GM18499 (cell line): Measurements from ENCODE around the gene DLG1.

Source experiments
- ATAC-seq: cut with Tn5 transposase; IDR thresholded peaks from one replicate; pipeline ENCODE4 v1.9.1; 2021; ENCODE audit warnings: moderate number of reproducible peaks; ENCODE audit not compliant: insufficient read depth, unreplicated experiment

The DLG1 gene

GRCh38 chr3:197253238-197253947 lies 45.0 kb downstream of the DLG1 start:
- no peak for ATAC-seq

GRCh38 chr3:197249542-197249941 lies 48.9 kb downstream of the DLG1 start:
- ATAC-seq, result no peak

- ATAC-seq, result no peak
Observed at GRCh38 chr3:197248341-197248740, 50.1 kb downstream of the DLG1 start.

- ATAC-seq, result no peak
Observed at GRCh38 chr3:197244751-197245150, 53.7 kb downstream of the DLG1 start.

- ATAC-seq, result no peak
Observed at GRCh38 chr3:197242784-197243432, 55.5 kb downstream of the DLG1 start.

- no peak for ATAC-seq
Observed at GRCh38 chr3:197241173-197241572, 57.2 kb downstream of the DLG1 start.

- ATAC-seq, result no peak
Observed at GRCh38 chr3:197239857-197240256, 58.6 kb downstream of the DLG1 start.

- ATAC-seq, result no peak
Observed at GRCh38 chr3:197238842-197239241, 59.6 kb downstream of the DLG1 start.

- ATAC-seq, result no peak
Observed at GRCh38 chr3:197237897-197238296, 60.5 kb downstream of the DLG1 start.

GRCh38 chr3:197236362-197236761 lies 62.0 kb downstream of the DLG1 start:
- ATAC-seq, result no peak

- ATAC-seq, result no peak
Observed at GRCh38 chr3:197234947-197235914, 63.2 kb downstream of the DLG1 start.

GRCh38 chr3:197231321-197231720 lies 67.1 kb downstream of the DLG1 start:
- ATAC-seq, result no peak

- no peak for ATAC-seq
Observed at GRCh38 chr3:197229836-197230235, 68.6 kb downstream of the DLG1 start.

- no peak for ATAC-seq
Observed at GRCh38 chr3:197229178-197229577, 69.2 kb downstream of the DLG1 start.

- no peak for ATAC-seq
Observed at GRCh38 chr3:197227780-197228574, 70.4 kb downstream of the DLG1 start.

- ATAC-seq, result no peak
Observed at GRCh38 chr3:197226179-197226578, 72.2 kb downstream of the DLG1 start.

- no peak for ATAC-seq
Observed at GRCh38 chr3:197225579-197225978, 72.8 kb downstream of the DLG1 start.

- no peak for ATAC-seq
Observed at GRCh38 chr3:197224034-197224444, 74.4 kb downstream of the DLG1 start.

- no peak for ATAC-seq
Observed at GRCh38 chr3:197222937-197223370, 75.5 kb downstream of the DLG1 start.

- ATAC-seq, result no peak
Observed at GRCh38 chr3:197219619-197220018, 78.8 kb downstream of the DLG1 start.
